Mucosa of rectum (tissue), 2 donors: ENCODE data around the gene SLC12A4.
"Not testable (repeated sequence)": the region's sequence is repeated elsewhere in the genome, so short reads cannot be mapped to it uniquely, and the experiment has no call there.

Experiments used
- H3K27ac ChIP-seq, 2 donors: one replicate each; pipeline ENCODE4 v1.7.0; 2013; ENCODE audit warnings: inconsistent platforms in 2 of 2, low read depth in 2 of 2, low read length in 2 of 2
- H3K27me3 ChIP-seq, 2 donors: one replicate each; pipeline ENCODE4 v1.7.0; 2013; ENCODE audit warnings: low read length in 2 of 2; ENCODE audit not compliant: control insufficient read depth in 2 of 2, insufficient read depth in 2 of 2
- H3K36me3 ChIP-seq, 2 donors: one replicate each; pipeline ENCODE4 v1.7.0; 2013; ENCODE audit warnings: low read length in 2 of 2; ENCODE audit not compliant: control insufficient read depth in 2 of 2, insufficient read depth in 2 of 2
- H3K4me1 ChIP-seq, 2 donors: one replicate each; pipeline ENCODE4 v1.7.0; 2013; ENCODE audit warnings: low read length in 2 of 2, mild to moderate bottlenecking in 1 of 2; ENCODE audit not compliant: control insufficient read depth in 2 of 2, insufficient read depth in 2 of 2
- H3K4me3 ChIP-seq, 2 donors: one replicate each; pipeline ENCODE4 v1.7.0; 2013; ENCODE audit warnings: low read length in 2 of 2
- H3K9ac ChIP-seq, 2 donors: one replicate each; pipeline ENCODE4 v1.7.0; 2013; ENCODE audit warnings: low read length in 2 of 2, low read depth in 1 of 2, mild to moderate bottlenecking in 1 of 2
- H3K9me3 ChIP-seq, 2 donors: one replicate each; pipeline ENCODE4 v1.7.0; 2013; ENCODE audit warnings: low read length in 2 of 2; ENCODE audit not compliant: control insufficient read depth in 2 of 2
- donor health status: healthy.
- donor health status: Normal muscosa, but diverticular disease.

The SLC12A4 gene

DNA sequence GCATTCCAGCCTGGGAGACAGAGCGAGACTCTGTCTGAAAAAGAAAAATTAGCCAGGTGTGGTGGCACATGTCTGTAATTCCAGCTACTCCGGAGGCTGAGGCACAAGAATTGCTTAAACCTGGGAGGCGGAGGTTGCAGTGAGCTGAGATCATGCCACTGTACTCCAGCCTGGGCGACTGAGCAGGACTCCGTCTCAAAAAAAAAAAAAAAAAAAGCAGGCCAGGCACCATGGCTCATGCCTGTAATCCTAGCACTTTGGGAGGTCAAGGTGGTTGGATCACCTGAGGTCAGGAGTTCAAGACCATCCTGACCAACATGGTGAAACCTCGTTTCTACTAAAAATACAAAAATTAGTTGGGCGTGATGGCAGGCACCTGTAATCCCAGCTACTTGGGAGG lies 3.8 kb upstream of the SLC12A4 start:
- H3K9ac ChIP-seq, H3K9me3 ChIP-seq, H3K4me3 ChIP-seq, H3K4me1 ChIP-seq, H3K27ac ChIP-seq, H3K27me3 ChIP-seq, H3K36me3 ChIP-seq: not testable (repeated sequence)

DNA sequence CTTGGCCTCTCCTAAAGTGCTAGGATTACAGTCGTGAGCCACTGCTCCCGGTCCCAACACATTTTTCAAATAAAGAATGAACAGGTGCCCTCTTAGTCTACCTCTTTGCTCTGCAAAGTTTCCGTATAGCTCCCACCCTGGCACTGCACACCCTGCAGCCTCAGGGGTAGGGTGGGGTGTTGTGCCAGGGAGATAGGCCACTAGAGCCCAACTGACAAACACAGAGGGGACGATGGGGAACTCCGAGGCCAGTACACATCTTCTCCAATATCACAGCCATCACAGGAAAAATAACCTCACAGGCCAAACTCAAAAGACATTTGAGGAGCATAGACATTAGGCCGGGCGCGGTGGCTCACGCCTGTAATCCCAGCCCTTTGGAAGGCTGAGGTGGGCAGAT lies 2.7 kb upstream of the SLC12A4 start:
- H3K4me1 ChIP-seq, result peaks cover 11 to 13% of the 10 kb centered on the region in 2 donors
- peaks cover 2 to 4% of the 10 kb centered on the region in 2 donors for H3K27me3 ChIP-seq
- no peaks in the 10 kb centered on the region for H3K9me3 ChIP-seq
- no peak overlapping the region for H3K9ac ChIP-seq
- H3K4me3 ChIP-seq, result no peak overlapping the region
- no peaks in the 10 kb centered on the region for H3K36me3 ChIP-seq
- H3K27ac ChIP-seq, result no peak overlapping the region

DNA sequence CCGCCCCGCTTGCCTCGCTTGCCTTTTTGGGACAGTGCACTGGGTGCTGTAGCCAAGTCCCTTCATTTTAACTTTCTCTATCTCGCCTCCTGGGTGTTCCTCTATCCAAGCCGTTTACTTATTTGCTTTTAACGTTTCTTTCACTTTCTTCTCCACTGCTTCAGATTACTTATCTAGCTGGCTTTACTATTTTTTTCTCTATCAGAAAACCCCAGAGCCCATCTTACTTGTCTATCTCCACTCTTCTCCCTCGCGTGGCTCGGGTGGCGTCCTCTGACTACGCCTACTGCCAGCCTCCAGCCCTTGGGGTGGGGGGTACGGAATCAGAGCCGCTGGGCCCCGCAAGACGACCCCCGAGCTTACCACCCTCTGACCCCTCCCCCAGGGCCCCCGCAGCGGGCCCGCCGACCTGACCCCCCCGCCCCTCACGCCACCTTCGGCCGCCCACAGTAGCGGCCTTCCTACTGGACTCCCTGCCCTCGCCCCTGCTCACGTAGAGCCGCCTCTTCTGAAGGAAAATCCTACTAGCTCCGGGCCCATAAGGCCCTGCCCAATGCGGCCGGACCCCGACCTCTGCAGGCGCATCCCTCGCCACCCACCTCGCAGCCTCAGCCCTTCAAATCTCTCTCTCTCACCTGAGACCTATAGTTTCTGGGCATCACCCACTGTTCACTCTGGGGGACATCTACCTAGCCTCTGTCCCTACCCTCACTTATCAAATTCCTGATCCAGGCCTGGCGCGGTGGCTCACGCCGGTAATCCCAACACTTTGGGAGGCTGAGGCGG lies 1.0 kb upstream of the SLC12A4 start:
- no peaks in the 10 kb centered on the region for H3K9me3 ChIP-seq
- H3K36me3 ChIP-seq, result no peaks in the 10 kb centered on the region
- H3K27ac ChIP-seq, result peak overlapping the region; percentile 82 to 89
- H3K9ac ChIP-seq, result peak overlapping the region; percentile 68 to 77
- peak overlapping the region; percentile 74 to 79 for H3K4me3 ChIP-seq
- H3K27me3 ChIP-seq, result peaks cover 2 to 4% of the 10 kb centered on the region in 2 donors
- H3K4me1 ChIP-seq, result peaks cover 11 to 22% of the 10 kb centered on the region in 2 donors

GRCh38 chr16:67967958-67968399 lies 458 bp downstream of the SLC12A4 start:
- H3K9ac ChIP-seq, result peak overlapping the region; percentile 34 to 77
- H3K27me3 ChIP-seq, result peaks cover 2 to 4% of the 10 kb centered on the region in 2 donors
- H3K9me3 ChIP-seq, result no peaks in the 10 kb centered on the region
- H3K4me1 ChIP-seq, result peaks cover 11 to 24% of the 10 kb centered on the region in 2 donors
- H3K27ac ChIP-seq, result peak overlapping the region; percentile 82 to 89
- peak overlapping the region; percentile 64 to 74 for H3K4me3 ChIP-seq
- H3K36me3 ChIP-seq, result no peaks in the 10 kb centered on the region

GRCh38 chr16:67967183-67967957 lies 1.1 kb downstream of the SLC12A4 start:
- peaks cover 2 to 4% of the 10 kb centered on the region in 2 donors for H3K27me3 ChIP-seq
- peak overlapping the region; percentile 34 to 77 for H3K9ac ChIP-seq
- H3K9me3 ChIP-seq, result no peaks in the 10 kb centered on the region
- H3K36me3 ChIP-seq, result peaks cover 0 to 1% of the 10 kb centered on the region in 2 donors
- H3K4me1 ChIP-seq, result peaks cover 11 to 24% of the 10 kb centered on the region in 2 donors
- peak overlapping the region; percentile 82 to 89 for H3K27ac ChIP-seq
- H3K4me3 ChIP-seq, result peak overlapping the region; percentile 64 to 74

DNA sequence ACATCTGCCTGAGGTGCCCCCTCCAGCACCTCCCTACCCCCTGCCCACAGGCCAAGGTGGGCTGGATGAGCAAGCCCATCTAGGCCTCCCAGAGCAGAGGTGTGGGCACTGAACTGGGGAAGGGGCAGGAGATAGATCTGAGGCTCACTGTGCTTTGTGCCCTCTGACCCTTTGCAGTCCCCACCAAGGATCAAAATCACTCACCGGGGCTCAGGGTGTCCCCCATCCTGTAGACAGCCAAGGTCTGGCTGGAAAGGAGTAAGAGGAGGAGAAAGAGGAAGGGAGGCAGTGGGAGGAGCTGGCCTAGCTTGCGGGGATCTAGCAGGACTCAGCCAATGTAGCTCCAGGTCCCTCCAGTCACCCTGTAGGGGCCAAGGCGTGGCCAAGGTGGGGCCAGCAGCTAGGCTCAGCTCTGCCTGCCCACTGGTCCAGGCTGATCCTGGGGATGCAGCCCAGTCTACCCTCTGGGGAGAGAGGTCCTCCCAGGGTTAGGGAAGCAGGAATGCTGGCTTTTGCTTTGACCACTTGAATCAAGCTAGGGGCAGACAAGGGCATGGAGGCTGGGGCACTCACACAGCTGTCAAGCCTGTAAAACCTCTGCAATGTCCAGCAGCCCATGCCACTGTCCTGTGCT lies 1.8 kb downstream of the SLC12A4 start:
- Histone ChIP-seq H3K27ac (peak overlapping the region in 1 of 2 donors; percentile 38), H3K36me3 (peaks cover 0 to 8% of the 10 kb centered on the region in 2 donors), H3K9me3 (no peaks in the 10 kb centered on the region), H3K4me1 (peaks cover 11 to 29% of the 10 kb centered on the region in 2 donors), H3K9ac (peak overlapping the region; percentile 2 to 77), H3K27me3 (peaks cover 2 to 4% of the 10 kb centered on the region in 2 donors), H3K4me3 (peak overlapping the region; percentile 64 to 74)

DNA sequence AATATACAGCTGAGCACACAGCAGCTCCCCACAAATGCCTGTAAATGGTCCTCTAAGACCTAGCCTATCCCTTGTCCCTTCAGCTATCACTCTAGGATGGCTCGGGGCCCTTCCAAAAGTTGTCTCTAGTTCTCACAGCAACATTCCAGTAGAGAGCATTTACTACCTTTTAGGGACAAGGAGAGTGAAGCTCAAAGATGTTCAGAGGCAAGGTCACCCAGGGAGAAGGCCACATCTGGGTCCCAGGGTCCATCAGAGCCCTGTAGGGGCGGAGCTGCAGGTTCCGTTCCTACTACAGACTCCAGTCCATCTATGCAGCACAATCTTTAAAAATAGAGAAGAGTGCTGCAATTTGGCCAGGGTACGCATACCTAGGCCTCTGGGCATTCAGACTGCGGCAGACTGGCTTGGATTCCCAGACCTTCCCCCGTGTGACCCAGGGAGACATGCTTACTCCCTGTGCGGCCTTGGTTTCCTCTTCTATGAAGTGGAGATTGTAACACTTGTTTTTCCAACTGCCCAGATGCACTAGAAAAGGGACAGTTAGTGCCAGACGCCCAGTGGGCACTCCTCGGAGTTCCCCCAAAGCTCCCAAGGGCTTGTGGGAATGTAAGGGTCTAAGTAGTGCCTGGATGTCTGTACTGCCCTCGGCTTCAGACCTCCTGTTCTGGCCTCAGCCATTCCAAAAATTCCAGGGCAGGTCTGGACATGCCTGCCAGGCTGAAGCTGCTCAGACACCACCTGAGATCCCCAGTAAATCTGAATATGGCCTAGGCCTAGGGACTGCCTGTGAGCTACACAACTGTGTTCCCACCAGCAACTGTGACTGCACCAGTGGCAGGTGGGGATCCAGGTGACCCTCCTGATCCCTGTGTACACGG lies 2.5 kb downstream of the SLC12A4 start:
- H3K27ac ChIP-seq, result peak overlapping the region in 1 of 2 donors; percentile 38
- H3K27me3 ChIP-seq, result peaks cover 2 to 4% of the 10 kb centered on the region in 2 donors
- peak overlapping the region in 1 of 2 donors; percentile 64 for H3K4me3 ChIP-seq
- H3K9ac ChIP-seq, result peak overlapping the region in 1 of 2 donors; percentile 2
- H3K9me3 ChIP-seq, result no peaks in the 10 kb centered on the region
- H3K4me1 ChIP-seq, result peaks cover 16 to 32% of the 10 kb centered on the region in 2 donors
- H3K36me3 ChIP-seq, result peaks cover 0 to 15% of the 10 kb centered on the region in 2 donors

DNA sequence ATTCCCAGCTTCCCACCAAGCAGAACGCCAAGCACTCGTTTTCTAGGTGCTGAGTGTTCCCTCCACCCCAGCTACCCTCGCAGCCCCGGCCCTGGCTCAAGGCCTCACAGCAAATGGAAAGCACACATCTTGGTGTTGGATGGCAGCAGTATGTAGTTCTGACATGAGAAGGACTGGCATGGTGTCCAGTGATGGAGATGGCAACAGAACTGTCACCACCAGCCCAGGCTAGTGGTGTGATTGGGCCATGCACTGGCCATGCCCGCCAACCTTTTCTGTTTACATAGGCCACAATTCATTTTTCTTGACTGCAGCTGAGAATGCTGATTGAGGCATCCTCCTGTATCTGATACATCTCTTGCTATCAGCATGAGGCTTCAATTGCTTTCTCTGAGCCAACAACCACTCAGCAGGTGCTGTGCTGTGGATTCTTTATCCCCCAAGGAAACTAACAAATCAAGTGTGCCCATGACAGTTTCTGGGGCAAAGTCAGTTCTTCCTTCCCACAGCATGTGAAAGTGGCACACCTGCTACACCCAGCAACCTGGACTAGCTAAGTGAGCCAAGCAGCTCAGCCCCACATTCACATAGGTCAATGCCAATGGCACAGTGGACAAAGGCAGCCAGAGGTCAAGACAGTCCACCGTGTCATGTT lies 3.8 kb downstream of the SLC12A4 start:
- peaks cover 0 to 18% of the 10 kb centered on the region in 2 donors for H3K36me3 ChIP-seq
- H3K9me3 ChIP-seq, result no peaks in the 10 kb centered on the region
- H3K4me3 ChIP-seq, result no peak overlapping the region
- peaks cover 19 to 32% of the 10 kb centered on the region in 2 donors for H3K4me1 ChIP-seq
- H3K9ac ChIP-seq, result no peak overlapping the region
- H3K27me3 ChIP-seq, result peaks cover 2 to 4% of the 10 kb centered on the region in 2 donors
- H3K27ac ChIP-seq, result no peak overlapping the region
